GM18867 (cell line): ENCODE results near the gene SNAP29.
"Not testable (repeated sequence)": the region's sequence is repeated elsewhere in the genome, so short reads cannot be mapped to it uniquely, and the experiment has no call there.

Experiments used
- ATAC-seq: cut with Tn5 transposase; IDR thresholded peaks from one replicate; pipeline ENCODE4 v1.9.1; 2021; ENCODE audit warnings: mild to moderate bottlenecking, moderate library complexity; ENCODE audit not compliant: unreplicated experiment

The SNAP29 gene

DNA sequence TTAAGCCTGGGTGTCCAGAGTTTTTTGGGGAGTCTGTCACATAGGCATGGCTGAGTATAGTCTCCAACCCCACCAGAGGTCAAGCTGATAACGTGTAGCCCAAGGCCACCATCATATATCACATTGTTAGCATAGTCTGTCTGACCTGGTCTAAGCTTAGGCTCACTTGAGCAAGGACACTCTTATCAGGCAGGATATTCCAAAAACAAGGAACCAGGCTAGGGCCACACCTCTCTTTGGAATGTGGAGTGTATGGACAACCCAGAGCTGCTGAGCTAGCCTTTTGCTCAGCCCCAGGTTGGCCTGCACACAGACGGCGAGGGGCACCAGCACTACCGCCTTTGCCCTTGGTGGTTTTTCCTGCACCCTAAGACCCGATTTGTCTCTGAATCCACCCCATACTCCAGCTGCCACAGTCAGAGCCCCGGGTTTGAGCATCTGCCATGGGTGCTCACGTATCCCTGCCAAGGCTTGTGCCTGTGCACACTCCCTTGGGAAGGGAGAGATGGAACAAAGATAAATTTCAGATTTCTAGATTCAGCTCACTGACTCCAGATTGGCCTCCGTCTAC, 7.2 kb downstream of the SNAP29 start:
- ATAC-seq, result no peak

DNA sequence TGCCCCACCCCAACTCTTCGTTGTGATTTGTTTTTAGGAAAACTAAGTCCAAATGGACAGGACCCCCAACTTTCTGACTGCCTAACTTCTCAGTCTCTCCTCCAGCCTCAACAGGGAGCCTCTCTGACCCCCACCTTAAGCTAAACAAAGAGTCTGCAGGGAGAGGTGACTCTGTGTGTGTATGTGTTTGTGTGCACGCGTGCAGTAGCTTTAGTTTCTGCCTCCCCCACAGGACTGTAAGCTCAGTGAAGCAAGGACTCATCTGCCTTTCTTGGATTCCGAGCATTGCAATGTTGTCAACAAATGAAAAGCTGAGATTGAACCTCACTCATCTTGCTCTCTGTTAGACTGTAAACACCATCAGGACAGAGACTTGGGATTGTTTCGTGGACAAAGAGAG, 7.9 kb downstream of the SNAP29 start:
- ATAC-seq, result no peak

DNA sequence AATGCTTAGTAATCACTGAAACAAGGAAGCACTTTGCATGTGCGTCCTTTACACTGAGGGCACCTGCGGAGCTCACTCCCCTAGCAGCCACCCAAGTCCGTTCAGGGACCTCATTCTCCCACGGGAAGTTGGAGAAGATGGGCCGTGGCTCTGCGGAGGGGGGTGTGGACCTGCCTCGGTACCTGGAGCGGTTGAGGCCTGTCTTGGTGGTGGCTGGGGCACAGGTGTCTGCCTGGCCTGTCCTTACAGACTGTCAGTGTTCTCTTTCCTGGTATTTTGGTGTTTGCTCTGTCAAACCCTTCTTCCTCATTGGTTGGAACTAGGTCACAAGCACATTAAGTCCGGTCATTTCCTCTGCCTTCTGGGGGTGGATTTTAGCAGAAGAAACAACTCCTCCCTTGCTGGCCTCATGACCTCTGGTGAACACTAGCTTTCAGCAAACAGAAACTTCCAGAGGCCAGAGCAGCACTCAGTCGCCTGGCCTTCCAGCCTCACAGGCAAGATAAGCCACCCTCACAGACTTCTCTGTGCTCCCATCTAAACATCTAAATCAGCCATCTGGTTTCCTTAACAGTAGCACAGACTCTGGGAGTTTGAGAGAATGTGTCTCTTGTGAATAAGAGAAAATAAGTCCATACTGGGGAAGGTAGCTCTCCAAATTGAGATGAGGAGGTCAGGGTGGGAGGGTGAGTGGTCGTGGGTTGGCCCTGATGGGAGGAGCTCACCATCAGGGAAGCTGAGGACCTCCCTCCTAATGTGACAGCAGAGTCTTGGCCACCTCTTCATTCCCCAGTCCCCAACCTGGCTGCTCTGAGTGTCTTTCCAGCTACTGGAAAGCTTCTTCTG, 8.6 kb downstream of the SNAP29 start:
- no peak for ATAC-seq

DNA sequence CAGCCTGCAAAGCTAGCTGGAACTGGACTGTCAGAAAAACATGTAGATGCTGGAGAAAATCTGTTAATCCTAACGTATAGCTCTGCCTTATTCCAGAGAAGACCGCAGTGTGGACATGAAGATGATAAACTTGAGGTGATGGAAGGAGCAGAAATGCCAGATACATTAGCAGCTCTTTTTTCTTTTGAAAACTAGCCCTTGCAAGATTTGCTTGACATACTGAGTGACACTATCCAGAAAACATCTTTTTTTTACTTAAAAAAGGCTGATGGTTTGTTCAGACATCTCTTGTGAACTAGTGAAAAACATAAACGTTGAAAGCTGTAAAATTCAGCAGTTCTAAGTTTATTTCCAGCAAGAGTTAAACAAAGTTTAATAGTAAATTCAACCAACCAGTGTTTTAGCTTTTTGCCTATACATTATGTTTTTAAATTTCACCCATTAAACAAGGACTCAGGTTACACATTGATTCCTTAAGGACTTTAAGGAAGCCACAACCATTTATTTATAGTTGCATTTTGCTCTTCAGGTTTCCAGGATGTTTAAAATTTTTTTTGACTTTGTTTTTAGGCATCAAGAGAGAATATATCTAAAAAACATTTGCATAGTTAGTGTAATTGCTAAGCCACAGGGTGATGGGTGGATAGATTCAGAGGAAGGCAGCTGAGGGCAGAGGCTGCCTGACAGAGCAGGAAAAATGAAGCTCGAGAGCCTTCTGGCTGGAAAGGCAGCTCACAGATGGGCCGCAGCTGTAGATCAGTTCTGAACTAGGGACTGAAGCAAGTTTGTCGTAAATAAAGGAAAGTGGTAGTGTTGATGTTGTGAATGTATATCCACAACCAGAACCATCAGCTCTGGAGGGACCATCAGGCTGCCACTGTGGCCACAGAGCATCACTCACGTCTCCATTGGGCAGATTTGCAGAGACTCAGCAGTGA, 9.5 kb downstream of the SNAP29 start:
- ATAC-seq, result no peak

DNA sequence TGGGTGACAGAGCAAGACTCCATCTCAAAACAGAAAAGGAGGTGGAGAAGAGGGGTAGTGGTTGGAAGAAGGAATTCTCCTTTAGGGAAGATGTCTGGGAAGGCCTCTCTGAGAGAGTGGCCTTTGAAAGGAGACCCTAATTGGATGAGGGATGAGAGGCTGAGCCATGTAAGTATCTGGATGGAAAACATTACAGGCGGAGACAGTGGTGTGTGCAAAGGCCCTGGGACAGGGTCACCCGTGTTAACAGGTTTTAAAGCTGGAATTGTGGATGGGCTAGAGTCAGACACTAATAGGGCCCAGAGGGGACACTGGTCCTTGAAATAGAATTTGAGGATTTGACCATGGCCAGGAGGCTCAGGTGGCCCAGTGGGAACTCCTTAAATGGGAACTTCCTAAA, 10.4 kb downstream of the SNAP29 start:
- ATAC-seq, result no peak

DNA sequence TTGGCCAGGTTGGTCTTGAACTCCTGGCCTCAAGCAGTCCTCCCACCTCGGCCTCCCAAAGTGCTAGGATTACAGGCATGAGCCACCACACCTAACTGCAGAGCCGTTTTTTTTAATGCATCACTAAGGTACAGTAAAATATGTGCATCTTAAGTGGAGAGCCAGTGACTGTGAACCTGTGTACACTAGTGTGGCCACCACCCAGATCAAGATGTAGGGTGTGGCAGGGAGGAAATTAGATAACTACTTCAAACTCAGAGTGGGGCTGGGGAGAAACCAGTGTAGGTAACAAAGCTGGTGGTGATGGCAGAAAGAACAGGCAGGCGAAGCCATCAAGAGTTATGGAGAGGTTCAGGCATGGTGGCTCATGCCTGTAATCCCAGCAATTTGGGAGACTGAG, 14.4 kb downstream of the SNAP29 start:
- no peak for ATAC-seq

DNA sequence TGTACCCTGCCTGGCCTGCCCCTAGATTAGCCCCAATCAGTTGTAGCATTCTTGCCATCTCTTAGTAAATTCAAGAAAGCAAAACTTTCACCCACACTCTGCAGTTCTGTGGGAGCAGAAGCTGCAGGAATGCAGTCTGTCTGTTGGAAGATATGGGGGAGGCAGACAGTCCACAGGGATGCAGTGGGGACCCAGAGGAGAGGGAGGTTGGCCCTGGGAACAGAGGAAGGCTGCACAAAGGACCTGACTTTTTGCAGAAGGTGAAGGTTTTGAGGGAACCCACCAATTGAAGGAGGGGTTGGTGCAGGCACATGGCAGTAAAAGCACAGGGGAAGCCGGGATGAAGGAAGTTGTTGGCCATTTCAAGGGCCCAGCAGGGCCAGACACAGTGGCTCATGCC, 16.5 kb downstream of the SNAP29 start:
- no peak for ATAC-seq

DNA sequence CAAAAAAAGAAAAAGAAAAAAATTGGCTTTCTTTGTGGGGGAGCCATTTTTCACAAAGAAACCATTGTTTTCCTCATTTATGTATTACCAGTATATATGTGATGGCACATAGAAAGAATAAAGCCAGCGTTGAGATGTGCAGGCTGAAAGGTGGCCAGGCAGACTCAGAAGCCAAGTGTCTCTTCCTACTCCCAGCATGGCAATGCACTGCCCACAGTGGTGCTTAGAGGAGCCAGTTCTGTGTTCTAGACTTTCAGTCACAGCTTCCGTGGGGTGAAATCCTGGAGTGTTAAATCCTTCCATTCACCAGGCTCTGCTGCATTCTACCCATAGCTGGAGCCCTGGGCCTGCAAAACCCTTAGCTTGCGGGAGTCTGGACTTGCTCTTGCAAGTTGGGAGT, 18.9 kb downstream of the SNAP29 start:
- no peak for ATAC-seq

DNA sequence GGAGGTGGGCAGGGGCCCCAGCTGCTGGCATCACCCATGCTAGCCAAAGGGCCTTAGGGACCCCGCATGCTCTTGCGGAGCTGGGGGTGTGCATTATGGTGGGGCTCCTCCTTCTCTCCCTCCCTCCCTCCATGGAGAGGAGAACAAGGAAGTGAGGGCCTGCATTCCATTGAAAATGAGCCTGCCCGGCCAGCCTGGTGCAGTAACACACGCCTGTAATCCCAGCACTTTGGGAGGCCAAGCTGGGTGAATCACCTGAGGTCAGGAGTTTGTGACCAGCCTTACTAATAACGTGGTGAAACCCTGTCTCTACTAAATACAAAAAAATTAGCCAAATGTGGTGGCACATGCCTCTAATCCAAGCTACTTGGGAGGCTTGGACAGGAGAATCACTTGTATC, 22.4 kb downstream of the SNAP29 start:
- no peak for ATAC-seq

DNA sequence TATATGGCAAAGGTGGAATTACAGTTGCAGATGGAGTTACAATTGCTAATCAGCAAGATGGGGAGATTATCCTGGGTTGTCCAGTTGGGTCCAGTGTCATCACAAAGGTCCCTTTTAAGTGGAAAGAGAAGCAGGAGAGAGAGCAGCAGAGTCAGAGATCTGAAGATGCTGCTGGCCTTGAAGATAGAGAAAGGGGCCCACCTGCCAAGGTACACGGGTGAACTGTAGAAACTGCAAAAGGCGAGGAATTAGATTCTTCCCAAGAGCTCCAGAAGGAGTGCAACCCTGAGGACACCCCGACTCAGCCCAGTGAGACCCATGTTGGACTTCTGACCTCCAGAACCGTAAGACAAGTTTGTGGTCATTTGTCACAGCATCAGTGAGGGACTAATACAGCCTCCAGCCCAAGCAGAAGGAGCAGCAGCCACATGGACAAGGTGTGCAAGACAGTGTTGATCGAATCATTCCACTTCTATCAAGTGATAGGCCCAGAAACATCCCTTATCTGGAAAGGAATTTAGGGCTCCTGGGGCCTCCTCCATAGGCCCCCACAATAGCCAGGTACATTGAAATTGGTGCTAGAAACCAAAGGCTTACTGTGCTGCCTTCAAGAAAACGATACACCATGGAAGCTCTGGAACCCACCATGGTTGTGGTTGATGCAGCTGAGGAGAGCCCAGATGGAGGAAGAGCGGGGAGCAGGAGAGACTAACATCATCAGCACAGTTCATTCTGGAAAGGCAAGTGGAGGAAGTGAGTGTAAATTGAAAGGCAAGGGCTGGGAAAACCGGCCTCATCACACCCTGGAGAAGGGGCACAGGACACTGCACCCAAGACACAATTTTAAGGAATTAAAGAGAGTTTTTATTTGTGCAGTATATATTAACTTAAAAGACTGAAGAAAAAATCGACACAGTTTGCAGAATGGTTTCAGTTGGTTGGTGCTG, 23.3 kb downstream of the SNAP29 start:
- no peak for ATAC-seq

DNA sequence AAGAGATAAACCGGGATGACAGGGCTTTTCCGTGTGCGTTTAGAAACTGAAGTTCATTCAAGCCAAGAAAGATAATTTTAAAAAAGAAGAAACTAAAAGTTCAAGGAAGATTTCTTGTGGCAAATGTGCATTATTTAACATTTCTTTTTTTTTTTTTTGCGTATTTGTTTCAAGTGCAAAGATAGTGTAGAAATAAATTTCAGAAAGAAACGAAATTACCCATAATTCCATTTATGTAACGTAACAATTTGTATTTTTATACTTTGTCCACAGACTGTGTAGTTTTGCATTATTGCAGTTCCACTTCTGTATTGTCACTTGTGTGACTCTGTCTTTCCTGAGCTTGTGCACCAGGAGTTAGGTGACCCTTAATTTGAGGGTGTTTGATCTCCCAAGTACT, 24.0 kb downstream of the SNAP29 start:
- ATAC-seq, result no peak

DNA sequence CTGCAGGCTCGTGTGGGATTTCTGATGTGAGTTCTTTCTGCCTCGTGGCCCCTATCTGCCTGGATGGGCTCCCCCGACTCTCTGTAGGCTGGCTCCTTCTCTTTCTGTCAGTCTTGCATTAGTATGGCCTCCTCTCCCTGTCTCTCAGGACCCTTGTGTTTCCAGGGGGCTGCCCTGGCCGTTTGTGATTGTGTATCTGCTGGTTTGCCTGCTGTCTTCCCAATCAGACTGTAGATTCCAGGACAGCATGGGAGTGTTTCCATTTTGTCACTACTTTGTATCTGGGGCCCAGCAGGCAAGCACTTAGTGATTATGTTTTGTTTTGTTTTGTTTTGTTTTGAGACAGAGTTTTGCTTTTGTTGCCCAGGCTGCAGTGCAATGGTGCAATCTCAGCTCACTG, 25.6 kb downstream of the SNAP29 start:
- ATAC-seq, result no peak

DNA sequence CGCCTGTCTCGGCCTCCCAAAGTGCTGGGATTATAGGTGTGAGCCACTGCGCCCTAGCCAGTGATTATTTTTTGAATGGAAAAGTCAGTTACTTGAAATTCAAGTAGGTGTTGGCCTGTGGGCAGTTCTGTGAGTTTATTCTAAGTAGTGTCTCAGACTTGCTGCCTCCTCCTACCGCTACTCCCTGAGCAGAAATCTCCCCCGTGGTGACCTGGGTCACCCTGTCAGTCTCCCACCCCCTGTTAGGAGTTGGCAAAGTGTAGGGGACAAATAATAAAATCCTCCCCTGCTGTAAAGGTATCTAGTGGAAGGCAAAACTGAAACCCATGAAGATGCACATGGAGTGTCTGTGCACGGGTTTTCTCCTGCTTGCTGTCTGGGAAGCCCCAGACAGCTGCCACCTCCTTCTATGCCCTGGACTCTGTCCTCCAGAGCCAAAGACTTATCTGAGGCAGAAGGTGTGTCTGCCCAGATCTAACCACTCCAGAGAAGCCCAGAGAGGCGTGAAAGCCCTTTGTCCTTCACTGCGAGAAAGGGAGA, 26.3 kb downstream of the SNAP29 start:
- ATAC-seq, result no peak

DNA sequence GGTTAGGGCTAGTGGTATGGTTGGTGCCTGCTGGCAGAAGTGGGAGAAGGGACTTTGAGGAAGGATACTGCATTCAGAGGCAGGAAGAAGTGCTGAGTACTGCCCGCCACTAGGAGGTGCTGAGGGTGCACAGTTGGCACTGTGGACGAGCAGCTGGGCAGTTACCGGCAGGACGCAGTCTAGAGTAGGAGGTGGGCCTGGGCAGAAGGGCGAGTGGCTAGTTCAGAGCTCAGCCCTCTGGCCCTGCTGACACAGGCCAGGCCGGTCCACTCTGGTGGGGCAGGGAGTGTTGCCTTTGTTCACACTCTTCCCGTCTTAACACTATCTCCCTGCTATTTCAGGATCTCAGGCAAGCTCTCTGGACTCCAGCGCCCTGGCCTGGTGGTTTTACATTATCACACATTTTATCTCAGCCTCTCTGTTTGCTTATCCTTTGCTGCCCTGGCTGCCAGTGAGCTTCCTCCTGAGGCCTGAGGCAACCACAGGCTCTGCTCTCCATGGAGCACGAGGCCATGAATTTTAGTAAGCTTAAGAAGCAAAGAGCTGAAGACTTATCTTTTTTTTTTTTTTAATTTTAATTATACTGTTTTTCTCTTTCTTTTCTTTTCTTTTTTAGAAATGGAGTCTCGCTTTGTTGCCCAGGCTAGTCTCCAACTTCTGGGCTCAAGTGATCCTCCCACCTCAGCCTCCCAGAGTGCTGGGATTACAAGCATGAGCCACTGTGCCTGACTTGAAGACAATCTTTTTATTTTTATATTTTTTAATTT, 26.9 kb downstream of the SNAP29 start:
- ATAC-seq, result no peak

DNA sequence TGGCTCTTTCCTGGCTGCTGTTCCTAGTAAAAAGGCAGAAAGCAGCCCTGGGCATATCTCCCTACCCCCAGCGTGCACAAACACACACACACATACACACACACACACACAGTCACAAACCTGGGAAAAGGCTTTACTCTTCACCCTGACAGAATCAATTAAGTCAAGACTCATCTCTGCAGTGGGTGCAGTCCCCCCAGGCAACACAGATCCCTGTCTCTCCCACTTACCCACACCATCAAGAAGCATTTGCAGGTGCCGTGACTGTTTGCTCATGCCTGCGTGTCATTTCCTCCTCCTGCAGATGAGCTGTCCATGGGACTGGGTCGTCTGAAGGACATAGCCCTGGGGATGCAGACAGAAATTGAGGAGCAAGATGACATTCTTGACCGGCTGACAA, 28.6 kb downstream of the SNAP29 start:
- ATAC-seq, result no peak

DNA sequence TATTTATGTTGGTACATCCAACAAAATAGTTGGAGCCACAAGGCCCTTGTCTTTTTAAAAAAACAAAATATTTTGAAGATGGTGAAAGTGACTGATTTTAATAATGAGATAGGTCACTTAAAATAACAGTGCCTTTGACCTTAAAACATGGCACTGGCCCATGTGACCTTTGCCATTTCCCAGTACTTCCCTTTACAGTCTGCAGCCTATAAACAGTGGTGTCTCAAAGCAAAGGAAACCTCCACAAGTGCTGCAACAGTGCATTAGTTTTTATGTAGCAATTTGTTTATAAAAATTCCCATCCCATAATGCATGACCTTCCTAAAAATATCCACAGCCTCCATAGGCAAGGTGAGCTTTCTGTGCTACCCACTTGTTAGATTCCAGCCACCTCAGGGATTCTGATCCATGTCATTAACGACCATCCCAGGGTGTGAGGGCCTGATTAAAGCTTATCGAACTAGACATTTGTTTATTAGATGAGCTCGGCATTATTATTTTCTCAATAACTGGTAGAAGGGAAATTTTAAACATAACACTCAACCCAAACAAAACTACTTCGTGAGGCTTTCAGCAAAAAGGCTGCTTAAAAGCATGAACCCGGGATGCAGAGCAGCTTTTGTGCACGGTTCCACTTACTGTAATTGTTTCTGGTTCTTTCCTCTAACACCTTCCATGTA, 30.4 kb downstream of the SNAP29 start:
- ATAC-seq, result no peak

DNA sequence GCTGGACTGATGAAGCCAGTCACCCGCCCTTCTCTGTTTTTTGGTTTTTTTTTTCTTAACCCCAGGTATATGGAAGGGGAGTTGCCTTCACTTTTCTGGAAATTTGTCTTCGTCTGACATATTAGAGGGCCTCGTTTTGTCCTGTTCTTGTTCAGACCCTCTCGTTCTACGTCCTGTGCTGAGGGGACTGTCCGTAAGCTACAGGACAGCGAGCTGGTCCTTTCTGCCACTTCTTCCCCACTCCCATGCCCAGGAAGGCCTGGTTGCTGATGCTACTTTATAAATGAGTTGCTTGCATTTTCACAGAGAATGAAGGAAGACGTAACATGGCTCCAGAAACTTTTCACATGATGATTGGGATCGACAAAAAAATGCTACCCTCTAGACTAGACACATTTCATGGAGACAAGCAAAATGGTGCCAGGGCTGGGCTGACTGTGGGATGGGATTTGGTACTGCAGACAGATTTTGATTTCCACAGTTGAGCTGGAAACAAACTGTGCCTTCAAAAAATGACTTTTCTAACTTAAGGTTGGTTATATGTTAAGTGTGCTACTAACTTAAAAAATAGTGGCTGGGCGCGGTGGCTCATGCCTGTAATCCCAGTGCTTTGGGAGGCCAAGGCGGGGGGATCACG, 31.2 kb downstream of the SNAP29 start:
- ATAC-seq, result no peak

DNA sequence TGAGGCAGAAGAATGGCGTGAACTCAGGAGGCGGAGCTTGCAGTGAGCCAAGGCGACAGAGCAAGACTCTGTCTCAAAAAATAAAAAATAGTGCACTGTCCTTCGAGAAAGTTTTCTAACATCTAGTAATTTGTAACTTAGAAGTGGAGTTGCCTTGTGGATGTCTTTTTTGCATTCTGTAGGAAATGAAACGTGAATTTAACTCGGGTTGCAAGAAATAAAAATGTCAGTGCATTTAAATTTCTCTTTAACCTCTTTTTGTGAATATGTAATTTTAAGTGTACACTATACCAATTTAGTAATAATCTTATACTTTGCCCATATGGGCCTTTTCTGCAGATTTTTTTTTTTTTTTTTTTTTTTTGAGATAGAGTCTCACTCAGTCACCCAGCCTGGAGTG, 32.2 kb downstream of the SNAP29 start:
- ATAC-seq, result no peak

DNA sequence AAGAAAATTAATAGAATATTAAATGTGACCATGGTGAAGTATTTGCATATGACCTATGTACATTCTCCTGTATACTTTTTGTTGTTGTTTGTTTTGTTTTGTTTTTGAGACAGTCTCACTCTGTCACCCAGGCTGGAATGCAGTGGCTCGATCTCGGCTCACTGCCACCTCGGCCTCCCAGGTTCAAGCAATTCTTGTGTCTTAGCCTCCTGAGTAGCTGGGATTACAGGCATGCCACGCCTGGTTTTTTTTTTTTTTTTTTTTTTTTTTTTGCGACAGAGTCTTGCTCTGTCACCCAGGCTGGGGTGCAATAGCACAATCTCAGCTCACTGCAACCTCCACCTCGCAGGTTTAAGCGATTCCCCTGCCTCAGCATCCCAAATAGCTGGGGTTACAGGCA, 38.9 kb downstream of the SNAP29 start:
- ATAC-seq, result not testable (repeated sequence)
